PFSK-1 (cell line): Measurements from ENCODE around the gene B3GNT8.

ENCODE experiments used
- FOXP2 ChIP-seq: optimal IDR thresholded peaks from 2 replicates; pipeline ENCODE3; 2011; ENCODE audit warnings: borderline replicate concordance, control low read depth, inconsistent platforms; ENCODE audit not compliant: insufficient read depth; ENCODE audit errors: extremely low read length, extremely low read depth
- POLR2AphosphoS5 ChIP-seq: IDR thresholded peaks from 2 replicates; pipeline ENCODE4 v1.6.1; 2012; ENCODE audit warnings: low read depth, mild to moderate bottlenecking, control low read depth, low read length, moderate library complexity
- REST ChIP-seq, 2 experiments: IDR thresholded peaks; 2 replicates each; pipeline versions ENCODE4 v1.6.1 to v1.8.0; 2011 to 2012; ENCODE audit warnings: low read depth in 2 of 2, low read length in 2 of 2, control low read depth in 1 of 2, inconsistent platforms in 1 of 2, mild to moderate bottlenecking in 1 of 2, moderate library complexity in 1 of 2; ENCODE audit not compliant: insufficient read depth in 1 of 2
- SIN3A ChIP-seq: IDR thresholded peaks from 2 replicates; pipeline ENCODE4 v1.6.1; 2012; ENCODE audit warnings: mild to moderate bottlenecking, low read length, moderate library complexity, borderline replicate concordance; ENCODE audit not compliant: insufficient read depth
- TAF1 ChIP-seq: IDR thresholded peaks from 2 replicates; pipeline ENCODE4 v1.6.1; 2012; ENCODE audit warnings: low read length, control low read depth, borderline replicate concordance; ENCODE audit not compliant: insufficient read depth

GRCh38 chr19:41376241-41376997, 50.8 kb downstream of the B3GNT8 start, which contains the start of gene TMEM91:
- TF ChIP-seq POLR2AphosphoS5 (no peak), REST (IDR thresholded peaks at IDR 0.05; ENCODE audit: insufficient read depth in 1 of 2, low read depth in 2 of 2, low read length in 2 of 2) (no peak), FOXP2 (no peak), SIN3A (no peak), TAF1 (no peak)
